ENCODE results near the gene EIF4E3.
A peak's percentile ranks its signal among the peaks of the same experiment; 100 is the strongest.

The EIF4E3 gene

GRCh38 chr3:71732637-71733036, 7.4 kb upstream of the EIF4E3 start:
- no peak overlapping the region for H3K4me3 Mint-ChIP-seq
- ATAC-seq, result no peak
- peaks cover 24% of the 10 kb centered on the region for H3K4me1 Mint-ChIP-seq
- H3K27me3 Mint-ChIP-seq, result peaks cover 8% of the 10 kb centered on the region
- H3K9me3 Mint-ChIP-seq, result peaks cover 5 to 6% of the 10 kb centered on the region in 2 donors
- H3K27ac Mint-ChIP-seq, result no peak overlapping the region
- DNase-seq, result no peak

- H3K27me3 Mint-ChIP-seq, result no peaks in the 10 kb centered on the region
- H3K4me3 Mint-ChIP-seq, result no peak overlapping the region
- no peak overlapping the region for H3K27ac Mint-ChIP-seq
- ATAC-seq (no peak), DNase-seq (peak in 1 of 2 donors; percentile 35)
- H3K9me3 Mint-ChIP-seq, result no peaks in the 10 kb centered on the region
- peaks cover 40% of the 10 kb centered on the region for H3K4me1 Mint-ChIP-seq
Observed at GRCh38 chr3:71728632-71729342, 3.6 kb upstream of the EIF4E3 start.

GRCh38 chr3:71726146-71726545, 944 bp upstream of the EIF4E3 start:
- peak overlapping the region; percentile 90 to 95 for H3K4me3 Mint-ChIP-seq
- DNase-seq (peak in 1 of 2 donors; percentile 33), ATAC-seq (peak; percentile 29)
- peak overlapping the region; percentile 96 for H3K27ac Mint-ChIP-seq
- no peaks in the 10 kb centered on the region for H3K9me3 Mint-ChIP-seq
- H3K27me3 Mint-ChIP-seq, result no peaks in the 10 kb centered on the region
- H3K4me1 Mint-ChIP-seq, result peaks cover 61% of the 10 kb centered on the region

GRCh38 chr3:71724584-71725270, 475 bp downstream of the EIF4E3 start:
- Mint-ChIP-seq H3K4me3 (peak overlapping the region; percentile 89 to 94), H3K9me3 (no peaks in the 10 kb centered on the region), H3K27ac (peak overlapping the region; percentile 93 to 94), H3K4me1 (peaks cover 65% of the 10 kb centered on the region), H3K27me3 (no peaks in the 10 kb centered on the region)
- peak; percentile 52 to 60 for DNase-seq
- peak; percentile 68 for ATAC-seq

- peak overlapping the region; percentile 93 to 94 for H3K27ac Mint-ChIP-seq
- peak overlapping the region; percentile 89 to 94 for H3K4me3 Mint-ChIP-seq
- ATAC-seq (no peak), DNase-seq (no peak)
- peaks cover 65% of the 10 kb centered on the region for H3K4me1 Mint-ChIP-seq
- H3K27me3 Mint-ChIP-seq, result no peaks in the 10 kb centered on the region
- no peaks in the 10 kb centered on the region for H3K9me3 Mint-ChIP-seq
Observed at GRCh38 chr3:71724171-71724453, 1.1 kb downstream of the EIF4E3 start.

- peak overlapping the region; percentile 89 to 94 for H3K4me3 Mint-ChIP-seq
- H3K27ac Mint-ChIP-seq, result peak overlapping the region; percentile 93 to 94
- ATAC-seq (peak; percentile 61), DNase-seq (peak; percentile 47 to 62)
- H3K4me1 Mint-ChIP-seq, result peaks cover 65% of the 10 kb centered on the region
- no peaks in the 10 kb centered on the region for H3K27me3 Mint-ChIP-seq
- H3K9me3 Mint-ChIP-seq, result no peaks in the 10 kb centered on the region
Observed at GRCh38 chr3:71723452-71724170, 1.6 kb downstream of the EIF4E3 start.

GRCh38 chr3:71722693-71723092, 2.5 kb downstream of the EIF4E3 start:
- ATAC-seq (no peak), DNase-seq (no peak)
- Mint-ChIP-seq H3K4me3 (peak overlapping the region; percentile 70 to 94), H3K27ac (peak overlapping the region in 1 of 2 donors; percentile 91), H3K4me1 (peaks cover 68% of the 10 kb centered on the region), H3K27me3 (no peaks in the 10 kb centered on the region), H3K9me3 (no peaks in the 10 kb centered on the region)

- DNase-seq, result no peak
- H3K4me3 Mint-ChIP-seq, result peak overlapping the region; percentile 42 to 77
- no peaks in the 10 kb centered on the region for H3K9me3 Mint-ChIP-seq
- H3K4me1 Mint-ChIP-seq, result peaks cover 73% of the 10 kb centered on the region
- peak overlapping the region; percentile 58 to 84 for H3K27ac Mint-ChIP-seq
- ATAC-seq, result no peak
- H3K27me3 Mint-ChIP-seq, result no peaks in the 10 kb centered on the region
Observed at GRCh38 chr3:71721651-71722157, 3.5 kb downstream of the EIF4E3 start.

GRCh38 chr3:71721002-71721401, 4.2 kb downstream of the EIF4E3 start:
- Mint-ChIP-seq H3K27ac (no peak overlapping the region), H3K4me1 (peaks cover 70% of the 10 kb centered on the region), H3K9me3 (no peaks in the 10 kb centered on the region), H3K27me3 (no peaks in the 10 kb centered on the region), H3K4me3 (no peak overlapping the region)
- ATAC-seq (no peak), DNase-seq (no peak)

GRCh38 chr3:71718072-71718471, 7.1 kb downstream of the EIF4E3 start:
- H3K9me3 Mint-ChIP-seq, result no peaks in the 10 kb centered on the region
- H3K27me3 Mint-ChIP-seq, result no peaks in the 10 kb centered on the region
- no peak for ATAC-seq
- no peak for DNase-seq
- no peak overlapping the region for H3K27ac Mint-ChIP-seq
- peaks cover 78% of the 10 kb centered on the region for H3K4me1 Mint-ChIP-seq
- no peak overlapping the region for H3K4me3 Mint-ChIP-seq

- H3K27me3 Mint-ChIP-seq, result no peaks in the 10 kb centered on the region
- no peak overlapping the region for H3K27ac Mint-ChIP-seq
- DNase-seq, result no peak
- H3K9me3 Mint-ChIP-seq, result no peaks in the 10 kb centered on the region
- H3K4me1 Mint-ChIP-seq, result peaks cover 64% of the 10 kb centered on the region
- ATAC-seq, result no peak
- no peak overlapping the region for H3K4me3 Mint-ChIP-seq
Observed at GRCh38 chr3:71714595-71714994, 10.6 kb downstream of the EIF4E3 start.

- Mint-ChIP-seq H3K4me3 (no peak overlapping the region), H3K27ac (no peak overlapping the region), H3K9me3 (no peaks in the 10 kb centered on the region), H3K27me3 (no peaks in the 10 kb centered on the region), H3K4me1 (peaks cover 54% of the 10 kb centered on the region)
- DNase-seq, result no peak
- ATAC-seq, result no peak
Observed at GRCh38 chr3:71713041-71713440, 12.2 kb downstream of the EIF4E3 start.

GRCh38 chr3:71710906-71711494, 14.2 kb downstream of the EIF4E3 start:
- H3K9me3 Mint-ChIP-seq, result no peaks in the 10 kb centered on the region
- H3K27ac Mint-ChIP-seq, result no peak overlapping the region
- H3K4me3 Mint-ChIP-seq, result no peak overlapping the region
- no peaks in the 10 kb centered on the region for H3K27me3 Mint-ChIP-seq
- peaks cover 42% of the 10 kb centered on the region for H3K4me1 Mint-ChIP-seq
- no peak for DNase-seq
- peak; percentile 80 for ATAC-seq

GRCh38 chr3:71709908-71710511, 15.2 kb downstream of the EIF4E3 start:
- H3K4me1 Mint-ChIP-seq, result peaks cover 46% of the 10 kb centered on the region

GRCh38 chr3:71708476-71709105, 16.6 kb downstream of the EIF4E3 start:
- Mint-ChIP-seq H3K9me3 (no peaks in the 10 kb centered on the region), H3K27me3 (no peaks in the 10 kb centered on the region), H3K4me1 (peaks cover 56% of the 10 kb centered on the region), H3K4me3 (no peak overlapping the region), H3K27ac (no peak overlapping the region)
- ATAC-seq, result no peak
- no peak for DNase-seq

More at GRCh38 chr3:71709908-71710511, 15.2 kb downstream of the EIF4E3 start:
- ATAC-seq (no peak), DNase-seq (no peak)
- no peaks in the 10 kb centered on the region for H3K9me3 Mint-ChIP-seq
- H3K4me3 Mint-ChIP-seq, result no peak overlapping the region
- H3K27ac Mint-ChIP-seq, result no peak overlapping the region
- H3K27me3 Mint-ChIP-seq, result no peaks in the 10 kb centered on the region
